22Rv1 (cell line): ENCODE results near the gene SNX10.

Experiments used
- H3K27ac ChIP-seq: fragments of 450-650 bp; 2 replicates; pipeline ENCODE4 v1.5.1; 2017
- ZFX ChIP-seq: fragments of 450-650 bp; IDR thresholded peaks from 2 replicates; pipeline ENCODE4 v1.6.1; 2017; ENCODE audit warnings: antibody characterized with exemption, borderline replicate concordance
- TF ChIP-seq, protein P1 (sequence below): fragments of 450-650 bp; IDR thresholded peaks from 2 replicates; pipeline ENCODE4 v1.5.1; 2017; ENCODE audit warnings: mild to moderate bottlenecking

The SNX10 gene

DNA sequence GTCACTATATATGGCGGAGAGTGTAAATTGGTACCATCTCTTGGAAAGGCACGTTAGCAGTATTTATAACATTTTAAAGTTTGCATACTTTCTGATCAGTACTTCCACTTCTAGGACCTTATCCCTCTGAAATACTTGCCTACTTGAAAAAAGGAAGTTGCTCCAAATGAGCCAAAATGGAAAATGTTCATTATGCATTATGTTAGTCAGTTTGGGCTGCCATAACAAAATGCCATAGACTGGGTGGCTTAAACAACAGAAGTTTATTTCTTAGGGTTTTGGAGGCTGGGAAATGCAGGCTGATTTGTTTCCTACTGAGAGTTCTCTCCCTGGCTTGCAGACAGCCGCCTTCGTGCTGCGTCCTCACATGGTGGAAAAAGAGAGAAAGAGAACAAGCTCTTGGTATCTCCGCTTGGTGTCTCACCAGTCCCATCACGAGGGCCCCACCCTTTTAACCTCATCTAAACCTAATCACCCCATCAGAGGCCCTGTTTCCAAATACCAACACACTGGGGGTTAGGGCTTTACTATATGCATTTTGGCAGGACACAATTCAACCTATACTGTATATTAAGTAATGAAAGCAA, 6.9 kb downstream of the SNX10 start:
- no peak overlapping the region for H3K27ac ChIP-seq
- TF ChIP-seq, protein P1, sequence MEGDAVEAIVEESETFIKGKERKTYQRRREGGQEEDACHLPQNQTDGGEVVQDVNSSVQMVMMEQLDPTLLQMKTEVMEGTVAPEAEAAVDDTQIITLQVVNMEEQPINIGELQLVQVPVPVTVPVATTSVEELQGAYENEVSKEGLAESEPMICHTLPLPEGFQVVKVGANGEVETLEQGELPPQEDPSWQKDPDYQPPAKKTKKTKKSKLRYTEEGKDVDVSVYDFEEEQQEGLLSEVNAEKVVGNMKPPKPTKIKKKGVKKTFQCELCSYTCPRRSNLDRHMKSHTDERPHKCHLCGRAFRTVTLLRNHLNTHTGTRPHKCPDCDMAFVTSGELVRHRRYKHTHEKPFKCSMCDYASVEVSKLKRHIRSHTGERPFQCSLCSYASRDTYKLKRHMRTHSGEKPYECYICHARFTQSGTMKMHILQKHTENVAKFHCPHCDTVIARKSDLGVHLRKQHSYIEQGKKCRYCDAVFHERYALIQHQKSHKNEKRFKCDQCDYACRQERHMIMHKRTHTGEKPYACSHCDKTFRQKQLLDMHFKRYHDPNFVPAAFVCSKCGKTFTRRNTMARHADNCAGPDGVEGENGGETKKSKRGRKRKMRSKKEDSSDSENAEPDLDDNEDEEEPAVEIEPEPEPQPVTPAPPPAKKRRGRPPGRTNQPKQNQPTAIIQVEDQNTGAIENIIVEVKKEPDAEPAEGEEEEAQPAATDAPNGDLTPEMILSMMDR, result no peak
- no peak for TF ChIP-seq ZFX

- TF ChIP-seq, protein P1, result no peak
- TF ChIP-seq ZFX, result no peak
- no peak overlapping the region for H3K27ac ChIP-seq
Observed at GRCh38 chr7:26305090-26305868, 13.6 kb downstream of the SNX10 start.

DNA sequence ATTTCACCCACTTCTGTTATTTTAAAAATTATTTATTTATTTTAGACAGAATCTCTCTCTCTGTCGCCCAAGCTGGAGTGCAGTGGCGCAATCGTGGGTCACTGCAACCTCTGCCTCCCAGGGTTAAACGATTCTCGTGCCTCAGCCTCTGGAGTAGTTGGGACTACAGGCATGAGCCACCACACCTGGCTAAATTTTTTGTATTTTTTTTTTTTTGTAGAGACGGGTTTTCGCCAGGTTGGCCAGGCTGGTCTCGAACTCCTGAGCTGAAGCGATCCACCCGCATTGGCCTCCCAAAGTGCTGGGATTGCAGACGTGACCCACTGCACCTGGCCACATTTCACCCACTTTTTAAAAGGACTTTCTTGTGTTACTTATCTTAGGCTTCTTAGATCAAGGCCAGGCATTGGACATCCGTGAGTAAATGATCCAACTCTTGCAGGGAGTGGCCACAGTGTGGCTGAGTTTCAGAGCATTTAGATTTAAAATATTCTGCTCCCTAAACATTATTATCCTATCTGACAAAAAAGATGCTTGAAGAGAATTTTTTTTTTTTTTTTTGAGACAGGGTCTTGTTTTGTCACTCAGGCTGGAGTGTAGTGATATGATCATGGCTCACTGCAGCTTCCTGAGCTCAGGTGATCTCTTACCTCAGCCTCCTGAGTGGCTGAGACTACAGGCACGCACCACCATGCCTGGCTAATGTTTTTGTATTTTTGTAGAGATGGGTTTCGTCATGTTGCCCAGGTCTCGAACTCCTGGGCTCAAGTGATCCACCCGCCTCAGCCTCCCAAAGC, 14.4 kb downstream of the SNX10 start:
- no peak overlapping the region for H3K27ac ChIP-seq
- TF ChIP-seq ZFX, result no peak
- TF ChIP-seq, protein P1, result no peak

DNA sequence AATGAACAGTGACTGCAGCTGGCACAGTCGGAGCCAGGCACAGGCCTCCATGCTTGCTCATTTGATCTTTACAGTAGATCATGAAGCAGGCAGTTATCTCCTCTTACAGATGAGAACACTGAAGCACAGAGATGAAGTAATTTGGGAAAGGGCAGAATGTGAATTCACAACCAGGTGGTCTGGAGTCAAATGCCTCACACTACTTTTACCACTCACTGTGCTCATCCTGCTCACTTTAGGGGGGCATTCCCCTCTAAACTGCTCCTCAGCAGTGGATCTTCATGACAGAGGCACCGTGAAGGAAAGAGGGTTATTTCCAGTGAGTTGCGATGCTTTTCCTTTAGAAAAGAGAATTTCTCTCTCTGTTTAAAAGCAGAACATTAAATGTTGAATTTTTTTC, 15.1 kb downstream of the SNX10 start:
- no peak for TF ChIP-seq ZFX
- no peak overlapping the region for H3K27ac ChIP-seq

DNA sequence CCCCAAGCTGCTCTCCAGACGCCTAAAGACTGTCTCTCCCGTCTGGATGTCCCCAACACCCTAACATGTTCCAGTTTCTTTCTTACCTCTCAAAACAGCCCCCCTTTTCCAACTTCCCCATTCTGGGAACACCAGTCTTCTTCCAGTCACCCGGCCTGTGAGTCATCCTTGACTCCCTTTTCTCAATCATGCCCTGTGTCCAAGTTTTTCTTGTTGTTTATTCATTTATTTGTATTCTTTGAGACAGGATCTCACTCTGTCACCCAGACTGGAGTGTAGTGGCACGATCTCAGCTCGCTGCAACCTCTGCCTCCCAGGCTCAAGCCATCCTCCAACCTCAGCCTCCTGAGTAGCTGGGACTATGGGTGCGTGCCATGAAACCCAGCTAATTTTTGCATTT, 15.6 kb downstream of the SNX10 start:
- TF ChIP-seq, protein P1, result no peak
- TF ChIP-seq ZFX, result no peak
- H3K27ac ChIP-seq, result no peak overlapping the region

- H3K27ac ChIP-seq, result no peak overlapping the region
- no peak for TF ChIP-seq ZFX
- TF ChIP-seq, protein P1, result no peak
Observed at GRCh38 chr7:26307791-26308190, 16.1 kb downstream of the SNX10 start.

DNA sequence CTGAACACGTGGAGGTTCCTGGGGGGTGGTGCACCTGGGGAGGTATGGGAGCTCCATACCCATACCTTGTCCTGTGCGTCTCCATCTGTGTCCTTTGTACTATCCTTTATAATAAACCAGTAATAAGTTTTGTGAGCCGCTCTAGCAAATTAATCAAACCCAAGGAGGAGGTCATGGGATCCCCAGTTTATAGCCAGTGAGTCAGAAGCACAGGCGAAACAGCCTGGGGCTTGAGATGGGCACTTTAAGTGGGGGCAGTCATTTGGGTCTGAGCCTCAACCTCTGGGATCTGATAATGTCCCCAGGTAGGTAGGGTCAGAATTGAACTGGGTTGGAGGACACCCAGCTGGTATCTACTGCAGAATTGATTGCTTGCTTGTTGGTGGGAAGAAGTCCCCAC, 16.9 kb downstream of the SNX10 start:
- TF ChIP-seq ZFX, result no peak
- TF ChIP-seq, protein P1, result no peak
- H3K27ac ChIP-seq, result no peak overlapping the region
